GM23248 (cell line): ENCODE data around the gene PSMD5. TPM values are rescaled to one million over a fixed set of nuclear protein-coding genes. Genes with fewer than 3 reads are reported as not detected.

Experiments
- DNase-seq: peaks from one replicate; pipeline ENCODE4 v3.0.0-alpha.2; 2015
- H2AFZ ChIP-seq: fragments of 200-600 bp; sonication (generic); 2 replicates; pipeline ENCODE4 v1.6.1; 2016; ENCODE audit warnings: antibody characterized with exemption
- H3F3A ChIP-seq: fragments of 200-600 bp; sonication (generic); 2 replicates; pipeline ENCODE4 v1.6.1; 2016; ENCODE audit warnings: mild to moderate bottlenecking, antibody characterized with exemption, mixed run types; ENCODE audit not compliant: insufficient read depth
- H3K27ac ChIP-seq: fragments of 200-600 bp; sonication (generic); 2 replicates; pipeline ENCODE4 v1.5.1; 2016; ENCODE audit warnings: mild to moderate bottlenecking
- H3K27me3 ChIP-seq: fragments of 200-600 bp; sonication (generic); replicated peaks from 2 replicates; pipeline ENCODE4 v1.6.1; 2016; ENCODE audit warnings: mild to moderate bottlenecking; ENCODE audit not compliant: insufficient read depth
- H3K36me3 ChIP-seq: fragments of 200-600 bp; sonication (generic); 2 replicates; pipeline ENCODE4 v1.6.1; 2016; ENCODE audit warnings: low read depth, mild to moderate bottlenecking
- H3K4me1 ChIP-seq: fragments of 200-600 bp; sonication (generic); 2 replicates; pipeline ENCODE4 v1.6.1; 2016; ENCODE audit warnings: mild to moderate bottlenecking; ENCODE audit not compliant: insufficient read depth
- H3K4me2 ChIP-seq: fragments of 200-600 bp; sonication (generic); one replicate; pipeline ENCODE4 v1.6.1; 2016; ENCODE audit warnings: mild to moderate bottlenecking; ENCODE audit not compliant: unreplicated experiment
- H3K4me3 ChIP-seq: fragments of 200-600 bp; sonication (generic); 2 replicates; pipeline ENCODE4 v1.5.1; 2016; ENCODE audit warnings: mild to moderate bottlenecking
- H3K79me2 ChIP-seq: fragments of 200-600 bp; sonication (generic); 2 replicates; pipeline ENCODE4 v1.6.1; 2016; ENCODE audit warnings: mild to moderate bottlenecking; ENCODE audit not compliant: insufficient read depth
- H3K9ac ChIP-seq: fragments of 200-600 bp; sonication (generic); 2 replicates; pipeline ENCODE4 v1.6.1; 2016; ENCODE audit warnings: mild to moderate bottlenecking
- H3K9me2 ChIP-seq: fragments of 200-600 bp; sonication (generic); 2 replicates; pipeline ENCODE4 v1.6.1; 2016; ENCODE audit warnings: mixed run types, mild to moderate bottlenecking, moderate library complexity; ENCODE audit not compliant: insufficient read depth
- H3K9me3 ChIP-seq: fragments of 200-600 bp; sonication (generic); one replicate; pipeline ENCODE4 v1.6.1; 2017; ENCODE audit warnings: low read depth
- H4K20me1 ChIP-seq: fragments of 200-600 bp; sonication (generic); 2 replicates; pipeline ENCODE4 v1.6.0; 2016; ENCODE audit not compliant: insufficient read depth
- EZH2 ChIP-seq: fragments of 200-600 bp; sonication (generic); IDR thresholded peaks from 2 replicates; pipeline ENCODE4 v1.6.1; 2018; ENCODE audit warnings: antibody characterized with exemption, mild to moderate bottlenecking; ENCODE audit not compliant: insufficient read depth, poor library complexity, severe bottlenecking
- EZH2phosphoT487 ChIP-seq: fragments of 200-600 bp; sonication (generic); IDR thresholded peaks from 2 replicates; pipeline ENCODE4 v1.6.1; 2018; ENCODE audit warnings: antibody characterized with exemption, moderate library complexity, mild to moderate bottlenecking, low read depth; ENCODE audit not compliant: insufficient read depth
- WGBS, 2 experiments: methylation state at CpG; one replicate each; pipeline ENCODE4 v1.1.6; 2015 to 2017; ENCODE audit warnings: low lambda C conversion rate in 2 of 2, low coverage in 1 of 2; ENCODE audit errors: missing lambda C conversion rate in 2 of 2; 5-methylcytosine and 5-hydroxymethylcytosine counted together
- in situ Hi-C: fragments of 300-500 bp; cut with MboI; formaldehyde crosslinking; loops from 2 replicates; pipeline ENCODE4 v1.15.0; 2020
- polyA plus RNA-seq: library from polyadenylated mRNA; unstranded; fragments of >200 nt; fragmentation: Nextera tagmentation; extraction: Ambion mirVana; gene quantifications from 2 replicates; pipeline ENCODE4 v1.2.1, GENCODE V29; 2016
- total RNA-seq: library from RNA; depleted of rRNA; stranded (reverse); fragments of >200 nt; shearing (Covaris generic); gene quantifications from 2 replicates; pipeline ENCODE4 v1.2.3, GENCODE V29; 2014

PSMD5 gene
- total and polyA plus RNA-seq, 2 experiments from 2014 or later, result 37.2 to 43.3 TPM

GRCh38 chr9:120869360-120869687, 26.6 kb upstream of the PSMD5 start:
- Histone ChIP-seq H3K27me3 (no peaks in the 10 kb centered on the region), H3K79me2 (no peaks in the 10 kb centered on the region), H3K27ac (peak overlapping the region; percentile 42), H3K4me3 (peak overlapping the region; percentile 79), H3K4me2 (peak overlapping the region; percentile 85), H3K9ac (peak overlapping the region; percentile 78), H4K20me1 (no peaks in the 10 kb centered on the region), H3K9me2 (no peaks in the 10 kb centered on the region), H3K4me1 (peaks cover 3% of the 10 kb centered on the region; the same call in 1 of the 2 replicates), H3F3A (peaks cover 4% of the 10 kb centered on the region; the same call in 1 of the 2 replicates), H2AFZ (peak overlapping the region; percentile 90), H3K9me3 (no peaks in the 10 kb centered on the region), H3K36me3 (no peaks in the 10 kb centered on the region; the same call in 1 of the 2 replicates)
- DNase-seq, result no peak
- no peak for TF ChIP-seq EZH2phosphoT487
- no peak for TF ChIP-seq EZH2
- 30 to 46% methylated on average over 7 to 10 of the region's 10 CpGs for WGBS, 2 experiments
- in situ Hi-C loops, result no loop called here

DNA sequence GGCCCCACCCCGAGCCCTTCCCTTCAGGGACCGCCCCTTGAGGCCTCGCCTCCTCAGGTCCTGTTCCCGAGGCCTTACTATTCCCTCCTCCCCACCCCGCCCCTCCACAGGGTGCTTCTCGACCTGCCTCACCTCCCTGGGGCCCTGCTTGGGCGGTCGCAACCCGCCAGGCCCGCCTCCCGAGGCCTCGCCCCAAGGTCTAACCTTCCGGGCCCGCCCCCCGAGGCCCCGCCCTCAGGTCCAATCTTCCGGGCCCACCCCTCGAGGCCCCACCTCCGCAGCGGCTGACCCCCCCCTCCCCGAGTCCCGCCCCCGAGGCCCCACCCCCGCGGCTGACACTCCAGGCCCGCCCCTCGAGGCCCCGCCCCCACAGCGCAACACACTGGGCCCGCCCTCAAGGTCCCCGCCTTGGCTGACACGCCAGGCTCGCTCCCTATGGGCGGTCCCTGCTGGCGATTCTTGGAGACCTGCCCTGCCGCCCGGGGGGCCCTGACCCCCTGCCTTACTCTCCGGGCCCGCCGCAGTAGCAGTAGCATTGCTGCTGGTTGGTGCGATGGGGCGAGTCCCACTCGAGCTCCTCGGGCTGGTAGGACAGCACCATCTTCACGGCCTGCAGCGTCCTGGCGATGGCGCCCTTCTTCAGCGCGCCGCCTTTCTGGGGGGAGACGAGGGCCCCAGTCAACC, 26.1 kb upstream of the PSMD5 start:
- in situ Hi-C loops, result no loop called here

DNA sequence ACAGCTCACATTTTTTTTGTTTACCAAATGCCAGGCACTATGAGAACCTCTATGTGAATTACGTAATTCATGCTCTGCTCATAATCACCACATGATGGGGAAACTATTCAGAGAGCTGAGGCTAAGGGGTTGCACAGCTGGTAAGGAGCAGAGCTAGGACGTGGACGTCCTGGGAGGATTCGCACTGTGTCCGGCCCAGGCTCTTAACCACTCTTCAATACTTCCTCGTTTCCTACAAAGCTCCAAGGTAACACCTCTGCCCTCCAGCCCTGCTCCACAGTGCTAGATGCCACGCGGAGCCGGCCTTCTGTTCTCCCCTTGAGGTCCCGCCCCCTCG, 25.6 kb upstream of the PSMD5 start:
- peak; percentile 82 for DNase-seq
- 26 to 43% methylated on average over 6 to 11 of the region's 11 CpGs for WGBS, 2 experiments
- peaks cover 4% of the 10 kb centered on the region; the same call in 1 of the 2 replicates for H3F3A ChIP-seq
- peak overlapping the region; percentile 72 for H3K9ac ChIP-seq
- peak overlapping the region; percentile 85 for H2AFZ ChIP-seq
- no peak for TF ChIP-seq EZH2
- TF ChIP-seq EZH2phosphoT487, result no peak
- H3K9me3 ChIP-seq, result no peaks in the 10 kb centered on the region
- peak overlapping the region; percentile 58 for H3K4me2 ChIP-seq
- no peaks in the 10 kb centered on the region for H4K20me1 ChIP-seq
- H3K27ac ChIP-seq, result peak overlapping the region; percentile 67
- no peaks in the 10 kb centered on the region for H3K27me3 ChIP-seq
- no peaks in the 10 kb centered on the region for H3K79me2 ChIP-seq
- no peaks in the 10 kb centered on the region for H3K9me2 ChIP-seq
- in situ Hi-C loops, result no loop called here
- peak overlapping the region; percentile 63 for H3K4me3 ChIP-seq
- no peaks in the 10 kb centered on the region; the same call in 1 of the 2 replicates for H3K36me3 ChIP-seq
- H3K4me1 ChIP-seq, result peaks cover 3% of the 10 kb centered on the region; the same call in 1 of the 2 replicates

More for the DNA sequence above, 26.1 kb upstream of the PSMD5 start:
- Histone ChIP-seq H3K27ac (peak overlapping the region; percentile 67), H3K27me3 (no peaks in the 10 kb centered on the region), H4K20me1 (no peaks in the 10 kb centered on the region), H3K9me3 (no peaks in the 10 kb centered on the region), H2AFZ (peak overlapping the region; percentile 90), H3K4me3 (peak overlapping the region; percentile 79), H3K79me2 (no peaks in the 10 kb centered on the region), H3K9ac (peak overlapping the region; percentile 78), H3K4me1 (peaks cover 3% of the 10 kb centered on the region; the same call in 1 of the 2 replicates), H3K36me3 (no peaks in the 10 kb centered on the region; the same call in 1 of the 2 replicates), H3K9me2 (no peaks in the 10 kb centered on the region), H3F3A (peaks cover 4% of the 10 kb centered on the region; the same call in 1 of the 2 replicates), H3K4me2 (peak overlapping the region; percentile 85)
- 2 to 6% methylated on average over 25 to 45 of the region's 52 CpGs for WGBS, 2 experiments
- peak; percentile 98 for DNase-seq
- TF ChIP-seq EZH2phosphoT487 (no peak), EZH2 (no peak)

GRCh38 chr9:120867676-120868338, 25.1 kb upstream of the PSMD5 start:
- in situ Hi-C loops, result no loop called here
- Histone ChIP-seq H4K20me1 (no peaks in the 10 kb centered on the region), H3K9me3 (no peaks in the 10 kb centered on the region), H3K9ac (peak overlapping the region; percentile 72), H3K4me3 (peak overlapping the region; percentile 63), H2AFZ (peak overlapping the region; percentile 85), H3K4me1 (peaks cover 3% of the 10 kb centered on the region; the same call in 1 of the 2 replicates), H3K27me3 (no peaks in the 10 kb centered on the region), H3K27ac (peak overlapping the region; percentile 67), H3F3A (peaks cover 4% of the 10 kb centered on the region; the same call in 1 of the 2 replicates), H3K4me2 (peak overlapping the region; percentile 58), H3K9me2 (no peaks in the 10 kb centered on the region), H3K79me2 (no peaks in the 10 kb centered on the region), H3K36me3 (no peaks in the 10 kb centered on the region; the same call in 1 of the 2 replicates)
- WGBS, 2 experiments, result 92 to 95% methylated on average over 10 to 15 of the region's 15 CpGs
- no peak for DNase-seq
- TF ChIP-seq EZH2 (no peak), EZH2phosphoT487 (no peak)
